ENCODE results near the gene ZNF620.
"Not testable (repeated sequence)": the region's sequence is repeated elsewhere in the genome, so short reads cannot be mapped to it uniquely, and the experiment has no call there.

The ZNF620 gene

GRCh38 chr3:40505599-40506462 lies at the start of gene ZNF620:
TSS of gene ZNF620 (plus strand) at chr3:40506039. CDS start at chr3:40506353, 314 bp downstream.
- Mint-ChIP-seq H3K9me3 (peaks cover 5% of the 10 kb centered on the region), H3K4me3 (peak within 1 kb of the TSS; percentile 89), H3K36me3 (peaks cover 24% of the 10 kb centered on the region), H3K27ac (peak within 1 kb of the TSS; percentile 90), H3K27me3 (no peaks in the 10 kb centered on the region), H3K4me1 (peaks cover 37% of the 10 kb centered on the region)
- ATAC-seq, result peak; percentile 89

- peak overlapping the region; percentile 86 for H3K4me3 Mint-ChIP-seq
- peaks cover 22% of the 10 kb centered on the region for H3K36me3 Mint-ChIP-seq
- H3K9me3 Mint-ChIP-seq, result peaks cover 3% of the 10 kb centered on the region
- peaks cover 38% of the 10 kb centered on the region for H3K4me1 Mint-ChIP-seq
- H3K27ac Mint-ChIP-seq, result peak overlapping the region; percentile 90
- H3K27me3 Mint-ChIP-seq, result no peaks in the 10 kb centered on the region
- ATAC-seq, result no peak
These were observed 49.4 kb upstream of the ZNF620 start for GRCh38 chr3:40456279-40456939.

GRCh38 chr3:40456940-40457823 lies 48.7 kb upstream of the ZNF620 start, which contains the start of gene RPL14:
TSS of gene RPL14 (plus strand) at chr3:40457339. CDS start at chr3:40457472, 133 bp downstream.
- Mint-ChIP-seq H3K4me1 (peaks cover 35% of the 10 kb centered on the region), H3K9me3 (peaks cover 3% of the 10 kb centered on the region), H3K27ac (peak within 1 kb of the TSS; percentile 90), H3K4me3 (peak within 1 kb of the TSS; percentile 86), H3K36me3 (peaks cover 30% of the 10 kb centered on the region), H3K27me3 (no peaks in the 10 kb centered on the region)
- ATAC-seq, result peak; percentile 90

GRCh38 chr3:40458473-40458872 lies 47.4 kb upstream of the ZNF620 start:
- Mint-ChIP-seq H3K9me3 (peaks cover 3% of the 10 kb centered on the region), H3K27ac (peak overlapping the region; percentile 90), H3K4me3 (peak overlapping the region; percentile 86), H3K36me3 (peaks cover 35% of the 10 kb centered on the region), H3K27me3 (no peaks in the 10 kb centered on the region), H3K4me1 (peaks cover 26% of the 10 kb centered on the region)
- no peak for ATAC-seq

- H3K27me3 Mint-ChIP-seq, H3K9me3 Mint-ChIP-seq, H3K4me3 Mint-ChIP-seq, ATAC-seq, H3K27ac Mint-ChIP-seq: not testable (repeated sequence)
- peaks cover 54% of the 10 kb centered on the region for H3K36me3 Mint-ChIP-seq
- H3K4me1 Mint-ChIP-seq, result peaks cover 36% of the 10 kb centered on the region
These were observed 45.4 kb upstream of the ZNF620 start for GRCh38 chr3:40460481-40460880.

GRCh38 chr3:40461161-40461560 lies 44.7 kb upstream of the ZNF620 start:
- H3K4me1 Mint-ChIP-seq, result peaks cover 33% of the 10 kb centered on the region

GRCh38 chr3:40462838-40463237 lies 43.0 kb upstream of the ZNF620 start:
- H3K27ac Mint-ChIP-seq, H3K27me3 Mint-ChIP-seq, H3K9me3 Mint-ChIP-seq, H3K4me3 Mint-ChIP-seq, ATAC-seq: not testable (repeated sequence)
- H3K4me1 Mint-ChIP-seq, result peaks cover 29% of the 10 kb centered on the region
- peaks cover 66% of the 10 kb centered on the region for H3K36me3 Mint-ChIP-seq

More at GRCh38 chr3:40461161-40461560, 44.7 kb upstream of the ZNF620 start:
- no peak for ATAC-seq
- no peak overlapping the region for H3K4me3 Mint-ChIP-seq
- H3K9me3 Mint-ChIP-seq, result no peaks in the 10 kb centered on the region
- H3K27me3 Mint-ChIP-seq, result no peaks in the 10 kb centered on the region
- H3K27ac Mint-ChIP-seq, result no peak overlapping the region
- peaks cover 60% of the 10 kb centered on the region for H3K36me3 Mint-ChIP-seq

GRCh38 chr3:40463579-40463978 lies 42.3 kb upstream of the ZNF620 start:
- peaks cover 22% of the 10 kb centered on the region for H3K4me1 Mint-ChIP-seq
- H3K27me3 Mint-ChIP-seq, result no peaks in the 10 kb centered on the region
- peaks cover 61% of the 10 kb centered on the region for H3K36me3 Mint-ChIP-seq
- H3K9me3 Mint-ChIP-seq, result no peaks in the 10 kb centered on the region
- no peak overlapping the region for H3K27ac Mint-ChIP-seq
- no peak overlapping the region for H3K4me3 Mint-ChIP-seq
- no peak for ATAC-seq

GRCh38 chr3:40464339-40465110 lies 41.3 kb upstream of the ZNF620 start:
- H3K4me1 Mint-ChIP-seq, result peaks cover 18% of the 10 kb centered on the region
- H3K4me3 Mint-ChIP-seq, result no peak overlapping the region
- H3K36me3 Mint-ChIP-seq, result peaks cover 53% of the 10 kb centered on the region
- H3K27ac Mint-ChIP-seq, result peak overlapping the region; percentile 26
- H3K9me3 Mint-ChIP-seq, result no peaks in the 10 kb centered on the region
- no peak for ATAC-seq
- H3K27me3 Mint-ChIP-seq, result no peaks in the 10 kb centered on the region

- H3K27me3 Mint-ChIP-seq, result no peaks in the 10 kb centered on the region
- H3K36me3 Mint-ChIP-seq, result peaks cover 53% of the 10 kb centered on the region
- no peaks in the 10 kb centered on the region for H3K9me3 Mint-ChIP-seq
- peak overlapping the region; percentile 0 for H3K27ac Mint-ChIP-seq
- H3K4me1 Mint-ChIP-seq, result peaks cover 18% of the 10 kb centered on the region
- H3K4me3 Mint-ChIP-seq, result no peak overlapping the region
- ATAC-seq, result no peak
These were observed 40.8 kb upstream of the ZNF620 start for GRCh38 chr3:40465111-40465407.

- no peaks in the 10 kb centered on the region for H3K27me3 Mint-ChIP-seq
- peaks cover 18% of the 10 kb centered on the region for H3K4me1 Mint-ChIP-seq
- no peak for ATAC-seq
- no peak overlapping the region for H3K4me3 Mint-ChIP-seq
- H3K27ac Mint-ChIP-seq, result peak overlapping the region; percentile 0
- peaks cover 53% of the 10 kb centered on the region for H3K36me3 Mint-ChIP-seq
- H3K9me3 Mint-ChIP-seq, result no peaks in the 10 kb centered on the region
These were observed 40.4 kb upstream of the ZNF620 start for GRCh38 chr3:40465456-40465855.

GRCh38 chr3:40468018-40468417 lies 37.8 kb upstream of the ZNF620 start:
- H3K27ac Mint-ChIP-seq, result no peak overlapping the region

GRCh38 chr3:40470701-40471100 lies 35.1 kb upstream of the ZNF620 start:
- Mint-ChIP-seq H3K27ac (no peak overlapping the region), H3K36me3 (peaks cover 16% of the 10 kb centered on the region), H3K9me3 (no peaks in the 10 kb centered on the region), H3K4me3 (no peak overlapping the region), H3K27me3 (no peaks in the 10 kb centered on the region), H3K4me1 (peaks cover 4% of the 10 kb centered on the region)
- no peak for ATAC-seq

More at GRCh38 chr3:40468018-40468417, 37.8 kb upstream of the ZNF620 start:
- Mint-ChIP-seq H3K9me3 (no peaks in the 10 kb centered on the region), H3K4me3 (no peak overlapping the region), H3K4me1 (peaks cover 18% of the 10 kb centered on the region), H3K27me3 (no peaks in the 10 kb centered on the region), H3K36me3 (peaks cover 41% of the 10 kb centered on the region)
- no peak for ATAC-seq

All from stimulated activated memory B cell treated with anti-CD40 and anti-IgM and Interleukin-4, amounts not matched to agents 10 μg/mL and 1 μg/mL and 100 μg/mL, for 72 hours (primary cell).